ENCODE measurements around the gene CCDC40. TPM values are rescaled to one million over a fixed set of nuclear protein-coding genes. Genes with fewer than 3 reads are reported as not detected.
A peak's percentile ranks its signal among the peaks of the same experiment; 100 is the strongest.
"Not testable (repeated sequence)": the region's sequence is repeated elsewhere in the genome, so short reads cannot be mapped to it uniquely, and the experiment has no call there.

The CCDC40 gene
- total RNA-seq, 1 experiment from 2014 or later, result 9.9 TPM

- CTCF ChIA-PET, result no interaction called here
- DNase-seq, result peak; percentile 70
- TF ChIP-seq CTCF (IDR thresholded peaks at IDR 0.05; ENCODE audit: unreplicated experiment), result no peak
- no TSS peak for BruUV-seq (replicated peaks)
- Mint-ChIP-seq H3K4me3 (ENCODE audit: low read depth, unreplicated experiment) (no peak overlapping the region), H3K4me1 (ENCODE audit: low read depth, unreplicated experiment) (peaks cover 9% of the 10 kb centered on the region), H3K27ac (ENCODE audit: unreplicated experiment) (no peak overlapping the region), H3K9me3 (ENCODE audit: low read depth, unreplicated experiment) (no peaks in the 10 kb centered on the region), H3K36me3 (ENCODE audit: insufficient read depth, unreplicated experiment) (no peaks in the 10 kb centered on the region), H3K27me3 (ENCODE audit: unreplicated experiment) (no peaks in the 10 kb centered on the region)
- intact Hi-C loops (cut with micrococcal nuclease; ENCODE audit: unreplicated experiment), result no loop called here
These were observed 9.3 kb downstream of the CCDC40 start for GRCh38 chr17:80045703-80046102.

GRCh38 chr17:80046709-80047108 lies 10.3 kb downstream of the CCDC40 start:
- DNase-seq; H3K4me1 Mint-ChIP-seq (ENCODE audit: low read depth, unreplicated experiment); H3K27me3 Mint-ChIP-seq (ENCODE audit: unreplicated experiment); H3K27ac Mint-ChIP-seq (ENCODE audit: unreplicated experiment); BruUV-seq (replicated peaks); H3K36me3 Mint-ChIP-seq (ENCODE audit: insufficient read depth, unreplicated experiment); intact Hi-C loops (cut with micrococcal nuclease; ENCODE audit: unreplicated experiment); H3K9me3 Mint-ChIP-seq (ENCODE audit: low read depth, unreplicated experiment); H3K4me3 Mint-ChIP-seq (ENCODE audit: low read depth, unreplicated experiment): not testable (repeated sequence)
- CTCF ChIA-PET, result interaction anchor here (0.6 kb wide), 1 partner anchor 55 kb away, joined by 4 read pairs; no protein-coding TSS in a partner anchor

- intact Hi-C loops (cut with micrococcal nuclease; ENCODE audit: unreplicated experiment), result no loop called here
- Mint-ChIP-seq H3K36me3 (ENCODE audit: insufficient read depth, unreplicated experiment) (no peaks in the 10 kb centered on the region), H3K27me3 (ENCODE audit: unreplicated experiment) (no peaks in the 10 kb centered on the region), H3K4me1 (ENCODE audit: low read depth, unreplicated experiment) (peaks cover 9% of the 10 kb centered on the region), H3K27ac (ENCODE audit: unreplicated experiment) (no peak overlapping the region), H3K9me3 (ENCODE audit: low read depth, unreplicated experiment) (no peaks in the 10 kb centered on the region), H3K4me3 (ENCODE audit: low read depth, unreplicated experiment) (no peak overlapping the region)
- DNase-seq, result no peak
- TF ChIP-seq CTCF (IDR thresholded peaks at IDR 0.05; ENCODE audit: unreplicated experiment), result no peak
- CTCF ChIA-PET, result interaction anchor here (0.6 kb wide), 1 partner anchor 56 kb away, joined by 4 read pairs; no protein-coding TSS in a partner anchor
- BruUV-seq (replicated peaks), result no TSS peak
These were observed 10.7 kb downstream of the CCDC40 start for GRCh38 chr17:80047176-80047575.

GRCh38 chr17:80049986-80050385 lies 13.5 kb downstream of the CCDC40 start:
- no peaks in the 10 kb centered on the region for H3K9me3 Mint-ChIP-seq (ENCODE audit: low read depth, unreplicated experiment)
- DNase-seq, result no peak
- CTCF ChIA-PET, result no interaction called here
- no TSS peak for BruUV-seq (replicated peaks)
- no peaks in the 10 kb centered on the region for H3K27me3 Mint-ChIP-seq (ENCODE audit: unreplicated experiment)
- no peaks in the 10 kb centered on the region for H3K36me3 Mint-ChIP-seq (ENCODE audit: insufficient read depth, unreplicated experiment)
- no peak overlapping the region for H3K4me3 Mint-ChIP-seq (ENCODE audit: low read depth, unreplicated experiment)
- H3K27ac Mint-ChIP-seq (ENCODE audit: unreplicated experiment), result no peak overlapping the region
- intact Hi-C loops (cut with micrococcal nuclease; ENCODE audit: unreplicated experiment), result no loop called here
- TF ChIP-seq CTCF (IDR thresholded peaks at IDR 0.05; ENCODE audit: unreplicated experiment), result no peak
- H3K4me1 Mint-ChIP-seq (ENCODE audit: low read depth, unreplicated experiment), result peaks cover 9% of the 10 kb centered on the region

GRCh38 chr17:80050706-80051105 lies 14.3 kb downstream of the CCDC40 start:
- Mint-ChIP-seq H3K9me3 (ENCODE audit: low read depth, unreplicated experiment) (no peaks in the 10 kb centered on the region), H3K4me3 (ENCODE audit: low read depth, unreplicated experiment) (no peak overlapping the region), H3K27me3 (ENCODE audit: unreplicated experiment) (no peaks in the 10 kb centered on the region), H3K4me1 (ENCODE audit: low read depth, unreplicated experiment) (peaks cover 6% of the 10 kb centered on the region), H3K36me3 (ENCODE audit: insufficient read depth, unreplicated experiment) (no peaks in the 10 kb centered on the region), H3K27ac (ENCODE audit: unreplicated experiment) (no peak overlapping the region)
- TF ChIP-seq CTCF (IDR thresholded peaks at IDR 0.05; ENCODE audit: unreplicated experiment), result no peak
- CTCF ChIA-PET, result no interaction called here
- no peak for DNase-seq
- BruUV-seq (replicated peaks), result no TSS peak
- intact Hi-C loops (cut with micrococcal nuclease; ENCODE audit: unreplicated experiment), result no loop called here

Measured in Calu3 (cell line).